Activated T-helper 2 cell treated with anti-CD3 and anti-CD28 coated beads, Interferon-gamma antibody, Interleukin-2, Interleukin-4, amounts not matched to agents 10 μg/mL and 5 μg/mL and 100 μg/mL, durations not matched to agents 14 hours and 24 hours and 36 hours (primary cell): ENCODE data around the gene IL1R2. TPM values are rescaled to one million over a fixed set of nuclear protein-coding genes. Genes with fewer than 3 reads are reported as not detected.
"Not testable (repeated sequence)": the region's sequence is repeated elsewhere in the genome, so short reads cannot be mapped to it uniquely, and the experiment has no call there.

Experiments used
- DNase-seq: peaks from one replicate; pipeline ENCODE4 v3.0.0; 2021; ENCODE audit warnings: low spot score
- H3K27ac Mint-ChIP-seq: one replicate; pipeline ENCODE4 v1.8.0; 2021; ENCODE audit warnings: mixed read lengths
- H3K27me3 Mint-ChIP-seq: one replicate; pipeline ENCODE4 v1.8.0; 2021; ENCODE audit warnings: low read depth, mixed read lengths
- H3K36me3 Mint-ChIP-seq: one replicate; pipeline ENCODE4 v1.8.0; 2021; ENCODE audit warnings: low read depth, mixed read lengths
- H3K4me1 Mint-ChIP-seq: one replicate; pipeline ENCODE4 v1.8.0; 2021; ENCODE audit warnings: low read depth, mixed read lengths
- H3K4me3 Mint-ChIP-seq: one replicate; pipeline ENCODE4 v1.8.0; 2021; ENCODE audit warnings: low read depth, mild to moderate bottlenecking, moderate library complexity, mixed read lengths
- H3K9me3 Mint-ChIP-seq: one replicate; pipeline ENCODE4 v1.8.0; 2021; ENCODE audit warnings: mixed read lengths
- intact Hi-C: fragments of 100-400 bp; cut with micrococcal nuclease; formaldehyde crosslinking; loops from one replicate; pipeline ENCODE4 v1.15.1; 2023
- total RNA-seq: library from RNA; stranded (reverse); gene quantifications from 2 replicates; pipeline ENCODE4 v1.2.3, GENCODE V29; 2022

IL1R2 gene
- total RNA-seq, 1 donor from 2014 or later = 1.8 TPM

- Mint-ChIP-seq H3K9me3 (no peaks in the 10 kb centered on the region), H3K36me3 (no peaks in the 10 kb centered on the region), H3K27ac (no peak overlapping the region), H3K4me3 (no peak overlapping the region), H3K4me1 (peaks cover 15% of the 10 kb centered on the region), H3K27me3 (peaks cover 21% of the 10 kb centered on the region)
- DNase-seq = no peak
- intact Hi-C loops = loop anchor here (5.0 kb wide), 1 partner anchor 113 kb away; no protein-coding TSS in a partner anchor
Observed at GRCh38 chr2:101995019-101995418, 3.3 kb downstream of the IL1R2 start.

DNA sequence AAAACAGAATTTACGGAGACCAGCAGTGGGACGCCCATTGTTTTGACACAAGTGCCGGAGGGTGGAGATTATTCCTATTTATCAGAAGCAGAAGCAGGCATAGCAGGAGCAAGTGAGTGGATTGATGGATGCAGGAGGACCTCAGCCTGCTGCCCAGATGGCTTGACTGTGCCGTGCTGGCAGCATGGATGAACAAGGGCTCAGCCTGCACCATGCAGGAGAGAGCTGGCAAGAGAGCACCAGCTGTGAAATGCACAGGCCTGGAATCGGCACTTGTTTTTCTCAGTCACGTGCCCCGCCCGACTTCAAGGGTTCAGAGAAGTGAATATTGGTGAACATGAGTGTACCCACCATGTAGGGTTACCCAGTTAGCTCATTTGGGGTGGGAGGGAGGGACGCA is 4.0 kb downstream of the IL1R2 start:
- no peak for DNase-seq
- intact Hi-C loops = loop anchor here (5.0 kb wide), 1 partner anchor 114 kb away; no protein-coding TSS in a partner anchor
- no peaks in the 10 kb centered on the region for H3K36me3 Mint-ChIP-seq
- H3K4me3 Mint-ChIP-seq = no peak overlapping the region
- H3K9me3 Mint-ChIP-seq = no peaks in the 10 kb centered on the region
- H3K27ac Mint-ChIP-seq = no peak overlapping the region
- peaks cover 21% of the 10 kb centered on the region for H3K4me1 Mint-ChIP-seq
- peaks cover 17% of the 10 kb centered on the region for H3K27me3 Mint-ChIP-seq

- Mint-ChIP-seq H3K36me3 (no peaks in the 10 kb centered on the region), H3K9me3 (no peaks in the 10 kb centered on the region), H3K4me3 (no peak overlapping the region), H3K27me3 (peaks cover under 1% of the 10 kb centered on the region), H3K27ac (peak overlapping the region; percentile 68), H3K4me1 (peaks cover 26% of the 10 kb centered on the region)
- DNase-seq = no peak
- intact Hi-C loops = loop anchor here (2.0 to 5.0 kb wide), 3 partner anchors 98 to 236 kb away; no protein-coding TSS in a partner anchor
Observed at GRCh38 chr2:101998556-101998895, 6.8 kb downstream of the IL1R2 start.

- intact Hi-C loops = loop anchor here (1.0 to 5.0 kb wide), 5 partner anchors 63 to 236 kb away; no protein-coding TSS in a partner anchor
- no peak for DNase-seq
- H3K4me1 Mint-ChIP-seq = peaks cover 26% of the 10 kb centered on the region
- H3K36me3 Mint-ChIP-seq = no peaks in the 10 kb centered on the region
- H3K27ac Mint-ChIP-seq = peak overlapping the region; percentile 68
- H3K9me3 Mint-ChIP-seq = no peaks in the 10 kb centered on the region
- H3K4me3 Mint-ChIP-seq = no peak overlapping the region
- no peaks in the 10 kb centered on the region for H3K27me3 Mint-ChIP-seq
Observed at GRCh38 chr2:101998896-101999789, 7.4 kb downstream of the IL1R2 start.

GRCh38 chr2:102000012-102000411 is 8.3 kb downstream of the IL1R2 start:
- no peaks in the 10 kb centered on the region for H3K27me3 Mint-ChIP-seq
- DNase-seq = no peak
- H3K27ac Mint-ChIP-seq = no peak overlapping the region
- intact Hi-C loops = loop anchor here (5.0 kb wide), 2 partner anchors 102 to 302 kb away; no protein-coding TSS in a partner anchor
- no peak overlapping the region for H3K4me3 Mint-ChIP-seq
- peaks cover 26% of the 10 kb centered on the region for H3K4me1 Mint-ChIP-seq
- no peaks in the 10 kb centered on the region for H3K36me3 Mint-ChIP-seq
- no peaks in the 10 kb centered on the region for H3K9me3 Mint-ChIP-seq

GRCh38 chr2:102000813-102001766 is 9.3 kb downstream of the IL1R2 start:
- Mint-ChIP-seq H3K4me1 (peaks cover 30% of the 10 kb centered on the region), H3K27ac (peak overlapping the region; percentile 66), H3K36me3 (no peaks in the 10 kb centered on the region), H3K4me3 (no peak overlapping the region), H3K9me3 (no peaks in the 10 kb centered on the region), H3K27me3 (no peaks in the 10 kb centered on the region)
- intact Hi-C loops = loop anchor here (1.0 to 5.0 kb wide), 3 partner anchors 101 to 366 kb away; no protein-coding TSS in a partner anchor
- DNase-seq = no peak

GRCh38 chr2:102001767-102002142 is 10.0 kb downstream of the IL1R2 start:
- no peaks in the 10 kb centered on the region for H3K36me3 Mint-ChIP-seq
- H3K4me1 Mint-ChIP-seq = peaks cover 31% of the 10 kb centered on the region
- H3K4me3 Mint-ChIP-seq = no peak overlapping the region
- H3K9me3 Mint-ChIP-seq = no peaks in the 10 kb centered on the region
- DNase-seq = no peak
- intact Hi-C loops = loop anchor here (1.0 to 5.0 kb wide), 3 partner anchors 101 to 366 kb away; no protein-coding TSS in a partner anchor
- no peak overlapping the region for H3K27ac Mint-ChIP-seq
- no peaks in the 10 kb centered on the region for H3K27me3 Mint-ChIP-seq

- no peaks in the 10 kb centered on the region for H3K27me3 Mint-ChIP-seq
- DNase-seq = no peak
- H3K4me1 Mint-ChIP-seq = peaks cover 31% of the 10 kb centered on the region
- H3K9me3 Mint-ChIP-seq = no peaks in the 10 kb centered on the region
- no peak overlapping the region for H3K27ac Mint-ChIP-seq
- no peak overlapping the region for H3K4me3 Mint-ChIP-seq
- intact Hi-C loops = loop anchor here (5.0 kb wide), 2 partner anchors 100 to 300 kb away; no protein-coding TSS in a partner anchor
- H3K36me3 Mint-ChIP-seq = no peaks in the 10 kb centered on the region
Observed at GRCh38 chr2:102002228-102002627, 10.5 kb downstream of the IL1R2 start.

DNA sequence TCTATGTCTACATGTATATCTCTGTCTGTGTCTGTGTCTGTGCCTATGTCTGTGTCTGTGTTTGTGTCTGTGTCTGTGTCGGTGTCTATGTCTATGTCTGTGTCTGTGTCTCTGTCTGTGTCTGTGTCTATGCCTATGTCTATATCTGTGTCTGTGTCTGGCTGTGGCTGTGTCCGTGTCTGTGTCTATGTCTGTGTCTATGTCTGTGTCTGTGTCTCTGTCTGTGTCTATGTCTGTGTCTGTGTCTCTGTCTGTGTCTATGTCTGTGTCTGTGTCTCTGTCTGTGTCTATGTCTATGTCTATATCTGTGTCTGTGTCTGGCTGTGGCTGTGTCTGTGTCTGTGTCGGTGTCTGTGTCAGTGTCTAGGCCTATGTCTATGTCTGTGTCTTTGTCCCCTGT is 11.1 kb downstream of the IL1R2 start:
- not testable (repeated sequence) for H3K27ac Mint-ChIP-seq, H3K4me3 Mint-ChIP-seq, DNase-seq, H3K36me3 Mint-ChIP-seq, H3K27me3 Mint-ChIP-seq, H3K9me3 Mint-ChIP-seq
- peaks cover 31% of the 10 kb centered on the region for H3K4me1 Mint-ChIP-seq
- intact Hi-C loops = loop anchor here (5.0 kb wide), 2 partner anchors 99 to 299 kb away; no protein-coding TSS in a partner anchor

DNA sequence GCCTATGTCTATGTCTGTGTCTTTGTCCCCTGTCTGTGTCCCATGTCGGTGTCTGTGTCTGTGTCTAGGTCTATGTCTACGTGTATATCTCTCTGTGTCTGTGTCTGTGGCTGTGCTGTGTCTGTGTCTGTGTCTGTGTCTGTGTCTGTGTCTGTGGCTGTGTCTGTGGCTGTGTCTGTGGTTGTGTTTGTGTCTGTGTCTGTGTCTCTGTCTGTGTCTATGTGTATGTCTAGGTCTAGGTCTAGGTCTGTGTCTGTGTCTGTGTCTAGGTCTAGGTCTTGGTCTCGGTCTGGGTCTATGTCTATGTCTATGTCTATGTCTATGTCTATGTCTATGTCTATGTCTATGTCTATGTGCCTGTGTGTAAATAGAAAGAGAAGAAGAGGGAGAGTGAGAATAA is 11.9 kb downstream of the IL1R2 start:
- H3K9me3 Mint-ChIP-seq = no peaks in the 10 kb centered on the region
- peaks cover 27% of the 10 kb centered on the region for H3K4me1 Mint-ChIP-seq
- H3K36me3 Mint-ChIP-seq = no peaks in the 10 kb centered on the region
- no peak for DNase-seq
- no peak overlapping the region for H3K27ac Mint-ChIP-seq
- peaks cover 2% of the 10 kb centered on the region for H3K27me3 Mint-ChIP-seq
- intact Hi-C loops = loop anchor here (2.0 to 5.0 kb wide), 3 partner anchors 99 to 299 kb away; no protein-coding TSS in a partner anchor
- H3K4me3 Mint-ChIP-seq = no peak overlapping the region

DNA sequence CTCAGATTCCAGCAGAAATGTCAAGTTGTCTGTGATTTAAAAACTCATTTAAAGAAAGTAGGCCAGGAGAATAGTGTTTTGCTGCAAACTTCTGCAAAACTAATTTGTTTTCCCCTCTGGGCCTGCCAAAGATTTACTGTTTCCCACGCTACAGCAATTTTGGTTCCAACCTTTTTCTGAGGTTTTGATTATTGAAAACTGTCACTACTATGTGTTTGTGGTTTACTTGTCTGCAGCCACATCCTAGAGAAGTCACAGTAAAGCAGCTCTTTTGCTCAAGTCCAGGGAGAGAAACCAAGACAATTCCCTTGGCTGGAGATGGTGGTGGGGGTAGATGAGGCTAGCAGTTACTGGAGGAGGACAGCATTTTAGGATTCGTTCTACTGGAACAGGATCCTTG is 12.8 kb downstream of the IL1R2 start:
- DNase-seq = no peak
- Mint-ChIP-seq H3K4me3 (no peak overlapping the region), H3K27me3 (peaks cover 2% of the 10 kb centered on the region), H3K36me3 (no peaks in the 10 kb centered on the region), H3K4me1 (peaks cover 19% of the 10 kb centered on the region), H3K9me3 (no peaks in the 10 kb centered on the region), H3K27ac (no peak overlapping the region)
- intact Hi-C loops = loop anchor here (2.0 to 5.0 kb wide), 3 partner anchors 98 to 298 kb away; no protein-coding TSS in a partner anchor

GRCh38 chr2:102005449-102005848 is 13.7 kb downstream of the IL1R2 start:
- Mint-ChIP-seq H3K4me3 (no peak overlapping the region), H3K4me1 (peaks cover 14% of the 10 kb centered on the region), H3K27ac (no peak overlapping the region), H3K9me3 (no peaks in the 10 kb centered on the region), H3K27me3 (peaks cover 2% of the 10 kb centered on the region), H3K36me3 (no peaks in the 10 kb centered on the region)
- intact Hi-C loops = loop anchor here (2.0 kb wide), 1 partner anchor 235 kb away; no protein-coding TSS in a partner anchor
- no peak for DNase-seq
